ENCODE data around the gene CANX.

Gene CANX

DNA sequence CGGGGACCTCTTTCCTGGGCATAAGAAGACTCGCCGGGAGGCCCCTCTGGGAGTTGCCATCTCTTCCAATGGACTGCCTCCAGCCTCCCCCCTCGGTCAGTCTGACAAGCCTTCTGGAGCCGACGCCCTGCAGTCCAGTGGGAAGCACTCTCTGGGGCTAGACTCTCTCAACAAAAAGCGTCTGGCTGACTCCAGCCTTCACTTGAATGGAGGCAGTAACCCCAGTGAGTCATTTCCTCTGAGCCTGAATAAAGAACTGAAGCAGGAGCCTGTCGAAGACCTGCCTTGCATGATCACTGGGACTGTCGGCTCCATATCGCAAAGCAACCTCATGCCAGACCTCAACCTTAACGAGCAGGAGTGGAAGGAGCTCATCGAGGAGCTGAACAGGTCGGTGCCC, 66.6 kb downstream of the CANX start:
- no peak for DNase-seq (ENCODE audit: low spot score)
- TF ChIP-seq, protein P1, sequence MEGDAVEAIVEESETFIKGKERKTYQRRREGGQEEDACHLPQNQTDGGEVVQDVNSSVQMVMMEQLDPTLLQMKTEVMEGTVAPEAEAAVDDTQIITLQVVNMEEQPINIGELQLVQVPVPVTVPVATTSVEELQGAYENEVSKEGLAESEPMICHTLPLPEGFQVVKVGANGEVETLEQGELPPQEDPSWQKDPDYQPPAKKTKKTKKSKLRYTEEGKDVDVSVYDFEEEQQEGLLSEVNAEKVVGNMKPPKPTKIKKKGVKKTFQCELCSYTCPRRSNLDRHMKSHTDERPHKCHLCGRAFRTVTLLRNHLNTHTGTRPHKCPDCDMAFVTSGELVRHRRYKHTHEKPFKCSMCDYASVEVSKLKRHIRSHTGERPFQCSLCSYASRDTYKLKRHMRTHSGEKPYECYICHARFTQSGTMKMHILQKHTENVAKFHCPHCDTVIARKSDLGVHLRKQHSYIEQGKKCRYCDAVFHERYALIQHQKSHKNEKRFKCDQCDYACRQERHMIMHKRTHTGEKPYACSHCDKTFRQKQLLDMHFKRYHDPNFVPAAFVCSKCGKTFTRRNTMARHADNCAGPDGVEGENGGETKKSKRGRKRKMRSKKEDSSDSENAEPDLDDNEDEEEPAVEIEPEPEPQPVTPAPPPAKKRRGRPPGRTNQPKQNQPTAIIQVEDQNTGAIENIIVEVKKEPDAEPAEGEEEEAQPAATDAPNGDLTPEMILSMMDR (IDR thresholded peaks at IDR 0.05; ENCODE audit: extremely low read depth, missing control alignments) = no peak

DNA sequence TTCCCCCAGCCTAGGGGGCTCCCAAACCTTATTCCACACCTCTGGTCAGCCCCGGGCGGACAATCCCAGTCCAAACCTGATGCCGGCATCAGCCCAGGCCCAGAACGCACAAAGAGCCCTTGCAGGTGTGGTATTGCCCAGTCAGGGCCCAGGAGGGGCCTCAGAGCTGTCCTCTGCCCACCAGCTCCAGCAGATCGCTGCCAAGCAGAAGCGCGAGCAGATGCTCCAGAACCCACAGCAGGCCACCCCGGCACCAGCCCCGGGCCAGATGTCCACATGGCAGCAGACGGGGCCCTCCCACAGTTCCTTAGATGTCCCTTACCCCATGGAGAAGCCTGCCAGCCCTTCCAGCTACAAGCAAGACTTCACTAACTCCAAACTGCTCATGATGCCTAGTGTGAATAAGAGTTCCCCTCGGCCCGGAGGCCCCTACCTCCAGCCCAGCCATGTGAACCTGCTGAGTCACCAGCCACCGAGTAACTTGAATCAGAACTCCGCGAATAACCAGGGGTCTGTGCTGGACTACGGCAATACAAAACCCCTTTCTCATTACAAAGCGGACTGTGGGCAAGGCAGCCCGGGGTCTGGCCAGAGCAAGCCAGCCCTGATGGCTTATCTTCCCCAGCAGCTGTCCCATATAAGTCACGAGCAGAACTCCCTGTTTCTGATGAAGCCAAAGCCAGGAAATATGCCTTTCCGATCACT, 67.4 kb downstream of the CANX start:
- no peak for DNase-seq (ENCODE audit: low spot score)
- TF ChIP-seq, protein P1 (IDR thresholded peaks at IDR 0.05; ENCODE audit: extremely low read depth, missing control alignments) = no peak

DNA sequence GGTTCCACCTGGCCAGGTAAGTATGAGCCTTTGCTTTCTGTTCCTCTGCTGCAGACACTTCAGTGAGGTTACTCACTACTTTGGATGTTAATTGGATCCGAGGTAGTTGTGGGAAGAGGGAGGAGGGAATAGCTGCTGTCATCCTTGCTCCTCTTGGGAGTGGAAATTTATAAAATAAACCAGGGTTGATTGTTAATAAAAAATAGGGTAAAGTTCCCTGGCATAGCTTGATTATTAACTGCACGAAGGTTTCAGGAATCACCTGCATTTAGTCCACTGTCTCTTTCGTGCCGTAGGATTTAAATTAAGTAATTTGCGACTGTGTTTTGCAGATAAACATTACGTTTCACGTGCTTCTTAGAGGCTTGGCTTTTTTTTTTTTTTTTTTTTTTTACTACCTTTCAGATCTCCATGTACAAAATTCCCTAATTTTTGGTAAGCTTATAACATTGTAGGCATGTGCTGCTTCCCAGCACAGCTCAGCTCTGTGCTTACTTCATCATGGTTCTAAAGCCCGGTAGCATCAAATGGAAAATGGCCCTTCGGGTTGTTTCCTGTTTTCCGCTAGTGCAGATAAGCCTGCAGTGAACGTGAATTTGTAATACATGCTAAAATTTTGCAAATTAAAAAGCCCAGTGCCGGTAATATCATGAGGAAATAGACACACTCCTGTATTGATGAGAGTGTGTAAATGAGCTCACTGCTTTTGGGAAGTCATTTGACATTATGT, 68.1 kb downstream of the CANX start:
- no peak for DNase-seq (ENCODE audit: low spot score)
- TF ChIP-seq, protein P1 (IDR thresholded peaks at IDR 0.05; ENCODE audit: extremely low read depth, missing control alignments) = no peak

DNA sequence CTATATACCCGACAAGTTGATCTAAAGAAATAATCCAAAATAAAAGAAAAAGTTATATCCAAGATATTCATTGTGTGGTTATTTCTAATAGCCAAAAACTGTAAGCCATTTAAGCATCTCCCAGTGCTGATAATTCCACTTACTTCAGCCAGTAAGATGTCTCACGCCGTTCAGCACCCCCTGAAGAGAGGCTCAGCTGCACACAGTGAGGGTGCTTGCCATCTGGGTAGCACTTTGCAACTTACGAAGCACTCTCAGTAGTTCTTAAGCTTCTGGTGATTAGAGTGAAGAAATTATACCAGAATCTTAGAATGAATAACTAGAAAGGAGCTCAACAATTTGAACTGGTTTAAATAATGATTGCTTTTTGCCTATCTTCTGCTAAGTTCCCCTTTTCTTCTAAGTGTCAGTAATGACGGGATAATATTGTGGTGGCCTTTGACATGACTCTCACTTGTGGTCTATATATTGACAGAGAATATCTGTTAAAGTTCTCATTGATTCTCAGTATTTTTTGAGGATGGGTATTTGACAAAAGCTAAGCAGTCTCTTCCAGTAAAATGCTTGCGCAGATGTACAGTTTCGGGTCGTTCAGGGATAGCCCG, 68.8 kb downstream of the CANX start:
- no peak for DNase-seq (ENCODE audit: low spot score)
- TF ChIP-seq, protein P1 (IDR thresholded peaks at IDR 0.05; ENCODE audit: extremely low read depth, missing control alignments) = no peak

DNA sequence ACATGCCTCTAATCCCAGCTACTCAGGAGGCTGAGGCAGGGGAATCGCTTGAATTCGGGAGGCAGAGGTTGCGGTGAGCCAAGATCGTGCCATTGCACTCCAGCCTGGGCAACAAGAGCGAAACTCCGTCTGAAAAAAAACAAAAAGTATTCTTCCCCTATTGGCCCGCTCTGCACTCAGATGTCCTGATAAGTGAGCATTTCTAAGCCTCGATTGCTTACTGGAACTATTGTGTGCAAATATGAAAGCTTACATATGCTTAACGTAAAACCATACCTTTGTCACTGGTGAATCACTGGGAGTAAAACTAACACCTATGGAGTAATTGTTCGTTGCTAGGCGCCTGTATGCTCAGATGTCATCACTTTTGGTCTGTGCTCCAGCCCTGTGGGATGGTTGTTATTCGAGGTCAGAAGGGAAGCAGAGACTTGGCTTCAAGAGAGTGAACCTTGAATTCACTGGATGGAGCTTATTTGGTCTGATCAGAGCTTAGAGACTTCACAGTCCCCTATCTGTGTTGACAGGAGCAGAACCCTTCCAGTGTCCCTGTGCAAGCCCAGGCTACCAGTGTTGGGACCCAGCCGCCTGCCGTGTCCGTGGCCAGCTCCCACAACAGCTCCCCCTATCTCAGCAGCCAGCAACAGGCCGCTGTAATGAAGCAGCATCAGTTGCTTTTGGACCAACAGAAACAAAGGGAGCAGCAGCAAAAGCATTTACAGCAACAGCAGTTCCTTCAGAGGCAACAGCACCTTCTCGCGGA, 69.7 kb downstream of the CANX start:
- DNase-seq (ENCODE audit: low spot score) = no peak
- TF ChIP-seq, protein P1 (IDR thresholded peaks at IDR 0.05; ENCODE audit: extremely low read depth, missing control alignments) = no peak

DNA sequence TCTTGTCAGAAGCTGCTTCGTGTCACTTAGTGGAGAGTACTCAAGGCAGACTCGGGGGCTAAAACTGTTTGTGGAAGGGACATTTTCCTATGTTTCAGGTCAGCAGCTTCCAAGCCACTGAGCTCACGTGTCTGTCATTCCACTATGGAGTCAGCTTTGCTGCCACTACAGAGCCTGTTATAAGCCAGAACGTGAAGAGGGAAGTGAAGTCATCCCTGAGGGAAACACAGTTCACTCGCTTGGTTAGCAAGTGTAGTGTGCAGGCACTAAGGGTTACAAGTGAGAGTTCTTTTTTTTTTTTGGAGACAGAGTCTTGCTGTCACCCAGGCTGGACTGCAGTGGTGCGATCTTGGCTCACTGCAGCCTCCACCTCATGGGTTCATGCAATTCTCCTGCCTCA, 70.5 kb downstream of the CANX start:
- DNase-seq (ENCODE audit: low spot score) = no peak
- TF ChIP-seq, protein P1 (IDR thresholded peaks at IDR 0.05; ENCODE audit: extremely low read depth, missing control alignments) = no peak
